ENCODE results near the gene CLDN20. TPM values are rescaled to one million over a fixed set of nuclear protein-coding genes. Genes with fewer than 3 reads are reported as not detected.
"Not testable (repeated sequence)": the region's sequence is repeated elsewhere in the genome, so short reads cannot be mapped to it uniquely, and the experiment has no call there.

The CLDN20 gene
- total and polyA plus RNA-seq, 9 donors: 0.12 to 1.2 (median 0.60) TPM; not detected in 2

DNA sequence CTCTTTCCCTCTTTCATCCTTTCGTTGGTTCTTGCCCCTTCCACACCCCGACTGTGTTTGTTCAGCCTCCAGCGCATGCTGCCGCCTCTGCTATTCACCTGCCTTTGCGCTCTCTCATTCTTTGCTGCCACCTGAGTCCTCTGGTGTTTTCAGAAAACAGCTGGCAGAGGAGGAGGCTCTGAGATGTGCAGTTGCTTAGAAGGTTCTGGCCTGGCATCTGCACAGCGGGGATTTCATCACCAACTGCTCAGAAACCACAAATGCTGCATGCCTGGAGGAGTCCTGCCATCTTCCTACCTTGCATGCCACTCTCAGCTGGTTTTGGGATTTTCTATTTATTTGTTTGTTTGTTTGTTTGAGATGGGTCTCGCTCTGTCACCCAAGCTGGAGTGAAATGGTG lies 39.2 kb upstream of the CLDN20 start:
- Histone ChIP-seq H3K36me3 (ENCODE audit: control insufficient read depth, insufficient read depth, low read length) (no peaks in the 10 kb centered on the region), H3K27me3 (ENCODE audit: control insufficient read depth, insufficient read depth, low read length) (no peaks in the 10 kb centered on the region), H3K4me1 (ENCODE audit: control insufficient read depth, insufficient read depth, low read length) (peaks cover 2% of the 10 kb centered on the region), H3K9me3 (replicated peaks; ENCODE audit: control insufficient read depth, low read depth, low read length) (no peaks in the 10 kb centered on the region), H3K27ac (ENCODE audit: low read length) (no peak overlapping the region), H3K4me3 (ENCODE audit: low read length) (no peak overlapping the region)
- no peak for DNase-seq
- WGBS (ENCODE audit: insufficient coverage): 95% methylated on average over 4 of the region's 7 CpGs

DNA sequence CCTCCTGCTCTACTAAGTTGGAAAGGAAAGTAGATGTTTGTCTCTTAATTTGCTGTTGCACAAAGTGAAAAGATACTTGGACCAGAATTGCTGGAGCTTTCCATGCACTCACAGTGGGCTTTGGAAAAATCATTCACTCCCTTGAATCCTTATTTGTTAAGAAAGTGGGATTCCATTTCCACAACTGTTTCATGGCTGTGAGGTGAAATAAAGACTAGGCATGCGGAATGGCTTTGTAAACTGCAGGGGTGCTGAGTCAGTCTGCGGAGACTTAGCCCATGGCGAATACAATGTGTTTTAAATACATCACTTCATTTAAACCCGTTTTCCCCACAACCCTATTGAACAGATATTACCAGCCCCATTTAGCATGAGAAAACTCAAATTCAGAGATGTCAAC lies 36.8 kb upstream of the CLDN20 start:
- no peak overlapping the region for H3K27ac ChIP-seq (ENCODE audit: low read length)

DNA sequence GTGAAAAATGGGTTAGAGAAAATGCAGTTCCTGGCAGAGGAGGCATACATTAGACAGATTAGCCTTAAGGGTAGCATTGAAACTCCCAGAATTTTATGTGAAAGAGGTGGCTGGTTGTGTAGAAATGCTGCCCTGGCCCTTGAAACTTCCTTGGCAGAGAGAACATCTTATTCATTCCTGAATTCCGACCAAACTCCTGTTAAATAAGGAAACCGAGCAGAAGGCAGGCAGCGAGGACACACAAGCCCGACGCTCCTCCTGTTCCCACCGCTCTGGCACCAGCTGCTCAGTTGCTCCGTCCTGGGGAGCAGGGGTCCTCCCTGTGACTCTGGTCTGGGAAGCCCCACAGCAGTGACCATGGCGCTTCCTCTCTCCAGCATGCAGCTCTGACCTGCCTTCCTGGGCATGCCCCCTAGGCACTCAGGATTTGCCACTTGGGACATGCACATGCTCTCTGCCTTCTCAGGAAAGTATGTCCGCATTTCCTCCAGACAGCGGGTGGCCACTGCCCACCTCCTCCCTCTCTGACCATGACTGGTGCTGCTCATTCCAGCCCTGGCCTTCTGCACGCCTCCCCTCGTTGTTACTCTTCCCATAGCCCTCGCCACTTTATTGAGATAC lies 35.2 kb upstream of the CLDN20 start:
- H3K27me3 ChIP-seq (ENCODE audit: control insufficient read depth, insufficient read depth, low read length): no peaks in the 10 kb centered on the region
- 75% methylated on average over 12 of the region's 13 CpGs for WGBS (ENCODE audit: insufficient coverage)
- peak; percentile 54 for DNase-seq

More for the DNA sequence above, 36.8 kb upstream of the CLDN20 start:
- H3K4me3 ChIP-seq (ENCODE audit: low read length): no peak overlapping the region
- peaks cover 2% of the 10 kb centered on the region for H3K4me1 ChIP-seq (ENCODE audit: control insufficient read depth, insufficient read depth, low read length)
- DNase-seq: no peak
- no peaks in the 10 kb centered on the region for H3K36me3 ChIP-seq (ENCODE audit: control insufficient read depth, insufficient read depth, low read length)
- no peaks in the 10 kb centered on the region for H3K9me3 ChIP-seq (replicated peaks; ENCODE audit: control insufficient read depth, low read depth, low read length)
- WGBS (ENCODE audit: insufficient coverage): 84% methylated on average over 3 of the region's 4 CpGs
- no peaks in the 10 kb centered on the region for H3K27me3 ChIP-seq (ENCODE audit: control insufficient read depth, insufficient read depth, low read length)

DNA sequence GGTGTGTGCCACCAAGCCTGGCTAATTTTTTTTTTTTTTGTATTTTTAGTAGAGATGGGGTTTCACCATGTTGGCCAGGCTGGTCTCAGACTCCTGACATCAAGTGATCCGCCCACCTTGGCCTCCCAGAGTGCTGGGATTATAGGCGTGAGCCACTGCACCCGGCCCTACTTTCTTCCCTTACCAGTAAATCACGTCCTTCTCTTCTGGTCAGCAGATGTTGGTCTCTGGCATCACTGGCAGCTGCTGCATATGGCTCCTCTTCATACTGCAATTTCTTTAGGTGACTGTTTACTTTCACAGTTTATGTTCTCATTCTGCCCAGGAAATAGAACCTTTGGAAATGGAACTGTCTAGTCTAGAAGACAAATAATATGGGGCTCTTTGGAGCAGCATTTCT lies 32.8 kb upstream of the CLDN20 start:
- not testable (repeated sequence) for H3K27ac ChIP-seq (ENCODE audit: low read length); H3K4me3 ChIP-seq (ENCODE audit: low read length); H3K27me3 ChIP-seq (ENCODE audit: control insufficient read depth, insufficient read depth, low read length); H3K36me3 ChIP-seq (ENCODE audit: control insufficient read depth, insufficient read depth, low read length); DNase-seq; H3K9me3 ChIP-seq (replicated peaks; ENCODE audit: control insufficient read depth, low read depth, low read length)
- H3K4me1 ChIP-seq (ENCODE audit: control insufficient read depth, insufficient read depth, low read length): peaks cover 10% of the 10 kb centered on the region
- WGBS (ENCODE audit: insufficient coverage): 79% methylated on average over 2 of the region's 4 CpGs

More for the DNA sequence above, 35.2 kb upstream of the CLDN20 start:
- H3K4me3 ChIP-seq (ENCODE audit: low read length): no peak overlapping the region
- H3K36me3 ChIP-seq (ENCODE audit: control insufficient read depth, insufficient read depth, low read length): no peaks in the 10 kb centered on the region
- H3K9me3 ChIP-seq (replicated peaks; ENCODE audit: control insufficient read depth, low read depth, low read length): no peaks in the 10 kb centered on the region
- H3K4me1 ChIP-seq (ENCODE audit: control insufficient read depth, insufficient read depth, low read length): peaks cover 2% of the 10 kb centered on the region
- H3K27ac ChIP-seq (ENCODE audit: low read length): no peak overlapping the region

DNA sequence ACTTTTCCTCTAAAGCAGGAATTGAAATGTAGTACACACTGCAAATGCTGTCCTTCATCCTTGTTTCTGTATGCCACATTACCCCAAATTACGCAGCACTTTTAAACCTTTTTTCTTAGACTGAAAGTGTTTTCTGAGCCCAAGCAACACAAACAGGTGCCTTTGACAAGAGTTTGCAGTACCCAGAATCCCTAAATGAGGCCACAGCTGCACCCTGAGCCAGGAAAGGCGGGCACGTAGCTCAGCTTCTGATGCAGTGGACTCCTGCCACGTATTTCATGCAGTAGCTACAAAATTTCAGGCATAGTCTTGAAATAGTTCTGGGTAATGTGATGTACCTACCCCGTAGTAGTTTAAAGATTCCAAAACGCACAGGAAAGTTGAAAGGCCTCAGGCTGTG lies 31.0 kb upstream of the CLDN20 start:
- WGBS (ENCODE audit: insufficient coverage): 84% methylated on average over 5 of the region's 6 CpGs
- H3K27ac ChIP-seq (ENCODE audit: low read length): no peak overlapping the region
- H3K36me3 ChIP-seq (ENCODE audit: control insufficient read depth, insufficient read depth, low read length): no peaks in the 10 kb centered on the region
- H3K9me3 ChIP-seq (replicated peaks; ENCODE audit: control insufficient read depth, low read depth, low read length): peaks cover 2% of the 10 kb centered on the region
- peaks cover 10% of the 10 kb centered on the region for H3K4me1 ChIP-seq (ENCODE audit: control insufficient read depth, insufficient read depth, low read length)
- no peaks in the 10 kb centered on the region for H3K27me3 ChIP-seq (ENCODE audit: control insufficient read depth, insufficient read depth, low read length)
- H3K4me3 ChIP-seq (ENCODE audit: low read length): no peak overlapping the region
- no peak for DNase-seq

DNA sequence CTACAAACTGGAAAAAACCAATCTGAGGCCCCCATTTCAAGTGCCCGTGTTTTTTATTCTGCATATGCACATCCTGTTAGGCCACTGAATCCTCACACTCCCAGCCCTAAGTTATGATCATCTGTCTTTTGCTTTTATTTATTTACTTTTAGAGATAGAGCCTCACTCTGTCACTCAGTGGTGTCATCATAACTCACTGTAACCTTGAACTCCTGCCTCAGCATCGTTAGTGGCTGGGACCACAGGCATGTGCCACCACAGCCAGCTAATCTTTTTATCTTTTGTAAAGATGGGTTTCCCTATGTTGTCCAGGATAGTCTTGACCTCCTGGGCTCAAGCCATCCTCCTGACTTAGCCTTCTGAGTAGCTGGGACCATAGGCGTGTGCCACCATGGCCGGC lies 29.6 kb upstream of the CLDN20 start:
- DNase-seq: no peak
- no peak overlapping the region for H3K4me3 ChIP-seq (ENCODE audit: low read length)
- H3K36me3 ChIP-seq (ENCODE audit: control insufficient read depth, insufficient read depth, low read length): no peaks in the 10 kb centered on the region
- H3K27ac ChIP-seq (ENCODE audit: low read length): no peak overlapping the region
- no peaks in the 10 kb centered on the region for H3K27me3 ChIP-seq (ENCODE audit: control insufficient read depth, insufficient read depth, low read length)
- WGBS (ENCODE audit: insufficient coverage): 100% methylated on average over 1 of the region's 4 CpGs
- H3K9me3 ChIP-seq (replicated peaks; ENCODE audit: control insufficient read depth, low read depth, low read length): peaks cover 2% of the 10 kb centered on the region
- H3K4me1 ChIP-seq (ENCODE audit: control insufficient read depth, insufficient read depth, low read length): peaks cover 9% of the 10 kb centered on the region

DNA sequence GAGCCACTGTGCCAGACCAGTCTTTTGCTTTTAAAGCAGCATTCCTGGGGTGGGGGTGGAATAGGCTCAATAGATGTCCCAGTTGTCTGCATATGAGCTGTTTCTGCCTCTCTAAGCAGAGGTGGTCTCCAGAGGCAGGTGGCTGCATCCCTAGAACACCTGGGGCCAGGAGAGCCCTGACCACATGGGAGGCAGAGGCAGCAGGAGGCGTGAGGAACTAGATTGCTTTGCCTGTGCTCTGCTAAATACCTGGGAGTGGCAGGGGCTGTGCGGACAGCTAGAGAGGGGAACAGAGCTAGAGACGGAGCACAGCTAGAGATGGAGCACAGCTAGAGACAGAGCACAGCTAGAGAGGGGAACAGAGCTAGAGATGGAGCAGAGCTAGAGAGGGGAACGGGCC lies 29.1 kb upstream of the CLDN20 start:
- Histone ChIP-seq H3K27me3 (ENCODE audit: control insufficient read depth, insufficient read depth, low read length) (no peaks in the 10 kb centered on the region), H3K4me1 (ENCODE audit: control insufficient read depth, insufficient read depth, low read length) (peaks cover 9% of the 10 kb centered on the region), H3K36me3 (ENCODE audit: control insufficient read depth, insufficient read depth, low read length) (no peaks in the 10 kb centered on the region), H3K9me3 (replicated peaks; ENCODE audit: control insufficient read depth, low read depth, low read length) (peaks cover 2% of the 10 kb centered on the region), H3K27ac (ENCODE audit: low read length) (peak overlapping the region; percentile 35), H3K4me3 (ENCODE audit: low read length) (no peak overlapping the region)
- 51% methylated on average over 4 of the region's 4 CpGs for WGBS (ENCODE audit: insufficient coverage)
- DNase-seq: no peak

DNA sequence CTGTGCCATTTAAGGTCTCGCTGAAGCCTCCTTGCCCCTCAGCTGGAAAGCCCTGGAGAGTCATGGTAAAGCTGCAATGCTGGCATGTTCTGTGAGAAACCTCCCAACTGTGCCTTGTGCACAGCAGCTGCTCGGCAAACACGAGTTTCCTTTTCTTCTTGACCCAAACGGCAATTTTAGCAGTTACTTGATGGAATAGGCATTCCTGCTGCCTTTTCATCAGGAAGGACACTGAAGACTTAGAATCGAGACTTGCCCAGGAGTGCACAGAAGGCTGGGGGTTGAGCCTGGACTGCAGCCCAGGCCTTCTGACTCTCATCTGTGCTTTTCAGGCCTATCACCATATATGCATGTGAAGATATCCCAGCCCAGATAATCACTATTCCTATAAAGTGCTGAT lies 28.7 kb upstream of the CLDN20 start:
- no peaks in the 10 kb centered on the region for H3K27me3 ChIP-seq (ENCODE audit: control insufficient read depth, insufficient read depth, low read length)
- peak; percentile 37 for DNase-seq
- H3K27ac ChIP-seq (ENCODE audit: low read length): peak overlapping the region; percentile 35
- H3K9me3 ChIP-seq (replicated peaks; ENCODE audit: control insufficient read depth, low read depth, low read length): peaks cover 2% of the 10 kb centered on the region
- WGBS (ENCODE audit: insufficient coverage): 0% methylated on average over 4 of the region's 5 CpGs
- H3K36me3 ChIP-seq (ENCODE audit: control insufficient read depth, insufficient read depth, low read length): no peaks in the 10 kb centered on the region
- no peak overlapping the region for H3K4me3 ChIP-seq (ENCODE audit: low read length)
- H3K4me1 ChIP-seq (ENCODE audit: control insufficient read depth, insufficient read depth, low read length): peaks cover 9% of the 10 kb centered on the region

DNA sequence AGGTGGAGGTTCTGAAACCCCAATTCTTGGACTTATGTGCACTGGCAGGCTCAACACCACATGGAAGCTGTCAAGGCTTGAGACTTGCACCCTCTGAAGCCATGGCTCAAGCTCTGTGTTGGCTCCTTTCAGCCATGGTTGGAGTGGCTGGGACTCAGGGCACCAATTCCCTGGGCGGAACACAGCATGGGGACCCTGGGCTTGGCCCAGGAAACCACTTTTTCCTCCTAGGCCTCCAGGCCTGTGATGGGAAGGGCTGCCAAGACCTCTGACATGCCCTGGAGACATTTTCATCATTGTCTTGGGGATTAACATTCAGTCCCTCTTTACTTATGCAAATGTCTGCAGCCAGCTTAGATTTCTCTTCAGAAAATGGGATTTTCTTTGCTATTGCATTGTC lies 26.2 kb upstream of the CLDN20 start:
- WGBS (ENCODE audit: insufficient coverage): no CpG with 5 or more reads among the region's 1 CpG
- no peaks in the 10 kb centered on the region for H3K36me3 ChIP-seq (ENCODE audit: control insufficient read depth, insufficient read depth, low read length)
- H3K4me3 ChIP-seq (ENCODE audit: low read length): no peak overlapping the region
- DNase-seq: no peak
- no peaks in the 10 kb centered on the region for H3K27me3 ChIP-seq (ENCODE audit: control insufficient read depth, insufficient read depth, low read length)
- H3K27ac ChIP-seq (ENCODE audit: low read length): no peak overlapping the region
- peaks cover 9% of the 10 kb centered on the region for H3K4me1 ChIP-seq (ENCODE audit: control insufficient read depth, insufficient read depth, low read length)
- H3K9me3 ChIP-seq (replicated peaks; ENCODE audit: control insufficient read depth, low read depth, low read length): peaks cover 2% of the 10 kb centered on the region

DNA sequence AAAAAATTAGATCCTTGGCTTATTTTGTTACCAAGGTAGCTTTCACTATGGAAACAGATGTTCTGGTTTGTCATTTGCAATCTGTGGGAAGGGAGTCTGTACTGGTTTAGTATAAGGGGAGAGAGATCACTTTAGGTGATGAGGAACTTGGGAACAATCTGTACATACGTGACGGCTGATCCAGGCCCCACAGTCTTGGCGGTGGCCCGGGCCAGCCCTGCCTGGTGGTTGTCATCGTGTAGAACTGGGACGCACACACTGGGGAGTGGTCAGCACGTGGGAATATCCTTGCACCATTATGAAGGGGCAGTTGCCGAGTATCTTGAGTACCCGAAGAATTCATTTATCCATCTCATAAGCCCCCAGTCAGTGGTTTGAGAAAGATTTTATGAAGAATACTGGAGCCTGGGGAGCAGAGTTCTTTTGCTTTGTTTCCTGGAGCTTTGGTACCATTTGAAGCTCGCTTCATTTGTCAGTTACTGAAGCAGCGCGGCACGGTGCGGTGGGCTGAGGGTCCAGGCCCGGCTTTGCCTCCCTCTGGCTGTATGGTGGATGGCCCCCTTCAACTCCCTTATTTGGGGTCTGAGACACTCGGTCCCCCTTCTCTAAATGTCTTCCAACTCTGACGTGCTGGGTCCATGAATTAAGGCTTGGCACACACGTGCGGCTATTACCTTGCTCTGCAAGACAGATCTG lies 22.8 kb upstream of the CLDN20 start:
- H3K27ac ChIP-seq (ENCODE audit: low read length): no peak overlapping the region
- WGBS (ENCODE audit: insufficient coverage): 79% methylated on average over 12 of the region's 19 CpGs
- peaks cover 2% of the 10 kb centered on the region for H3K36me3 ChIP-seq (ENCODE audit: control insufficient read depth, insufficient read depth, low read length)
- peak; percentile 35 for DNase-seq
- H3K9me3 ChIP-seq (replicated peaks; ENCODE audit: control insufficient read depth, low read depth, low read length): peaks cover 2% of the 10 kb centered on the region
- no peaks in the 10 kb centered on the region for H3K4me1 ChIP-seq (ENCODE audit: control insufficient read depth, insufficient read depth, low read length)
- no peak overlapping the region for H3K4me3 ChIP-seq (ENCODE audit: low read length)
- no peaks in the 10 kb centered on the region for H3K27me3 ChIP-seq (ENCODE audit: control insufficient read depth, insufficient read depth, low read length)
